HFFc6 (cell line): ENCODE data around the gene DSC2. TPM values are rescaled to one million over a fixed set of nuclear protein-coding genes. Genes with fewer than 3 reads are reported as not detected.

Source experiments
- DNase-seq: peaks from one replicate; pipeline ENCODE4 v3.0.0-alpha.2; 2018
- H3K27ac Mint-ChIP-seq: 2 replicates; pipeline ENCODE4 v1.8.0; 2020; ENCODE audit warnings: mild to moderate bottlenecking, mixed read lengths
- H3K27me3 Mint-ChIP-seq: 2 replicates; pipeline ENCODE4 v1.8.0; 2021; ENCODE audit warnings: mild to moderate bottlenecking, moderate library complexity, mixed read lengths; ENCODE audit not compliant: insufficient read depth
- H3K36me3 Mint-ChIP-seq: 2 replicates; pipeline ENCODE4 v1.8.0; 2021; ENCODE audit warnings: low read depth, mixed read lengths
- H3K4me1 Mint-ChIP-seq: 2 replicates; pipeline ENCODE4 v1.8.0; 2020; ENCODE audit warnings: low read depth, mixed read lengths
- H3K4me3 Mint-ChIP-seq: 2 replicates; pipeline ENCODE4 v1.8.0; 2020; ENCODE audit warnings: mild to moderate bottlenecking, moderate library complexity, mixed read lengths
- H3K9me3 Mint-ChIP-seq: 2 replicates; pipeline ENCODE4 v1.8.0; 2020; ENCODE audit warnings: mild to moderate bottlenecking, mixed read lengths
- CTCF ChIP-seq: fragments of 200-600 bp; sonication (generic); IDR thresholded peaks from 2 replicates; pipeline ENCODE4 v1.5.0; 2021; ENCODE audit warnings: antibody characterized with exemption, mild to moderate bottlenecking
- total RNA-seq, 6 experiments: library from RNA; stranded (reverse); fragmentation: NEBNext Ultra II Directional; extraction: Animal tissue kit (Norgen Biotek cat#: 25700); gene quantifications; 2 replicates in 1 of 6; 3 replicates in 5 of 6; pipeline ENCODE4 v1.2.3, GENCODE V29; 2021

DSC2 gene
- total RNA-seq, 6 experiments from 2014 or later, result not detected

GRCh38 chr18:31064130-31064529, 38.1 kb downstream of the DSC2 start:
- no peak overlapping the region for H3K27ac Mint-ChIP-seq
- H3K36me3 Mint-ChIP-seq, result no peaks in the 10 kb centered on the region; the same call in 1 of the 2 replicates
- H3K4me3 Mint-ChIP-seq, result no peak overlapping the region
- no peaks in the 10 kb centered on the region for H3K4me1 Mint-ChIP-seq
- DNase-seq, result no peak
- no peak for TF ChIP-seq CTCF
- H3K27me3 Mint-ChIP-seq, result peaks cover 1% of the 10 kb centered on the region; the same call in 1 of the 2 replicates
- H3K9me3 Mint-ChIP-seq, result peaks cover 34% of the 10 kb centered on the region

- no peaks in the 10 kb centered on the region; the same call in 1 of the 2 replicates for H3K36me3 Mint-ChIP-seq
- DNase-seq, result no peak
- peaks cover 34% of the 10 kb centered on the region for H3K9me3 Mint-ChIP-seq
- no peak overlapping the region for H3K27ac Mint-ChIP-seq
- H3K4me3 Mint-ChIP-seq, result no peak overlapping the region
- no peaks in the 10 kb centered on the region for H3K4me1 Mint-ChIP-seq
- no peak for TF ChIP-seq CTCF
- peaks cover 1% of the 10 kb centered on the region; the same call in 1 of the 2 replicates for H3K27me3 Mint-ChIP-seq
Observed at GRCh38 chr18:31061945-31062344, 40.3 kb downstream of the DSC2 start.

GRCh38 chr18:31058897-31059296, 43.3 kb downstream of the DSC2 start:
- no peak for TF ChIP-seq CTCF
- Mint-ChIP-seq H3K9me3 (peaks cover 26% of the 10 kb centered on the region), H3K36me3 (no peaks in the 10 kb centered on the region; the same call in 1 of the 2 replicates), H3K27me3 (peaks cover 1% of the 10 kb centered on the region; the same call in 1 of the 2 replicates), H3K27ac (no peak overlapping the region), H3K4me1 (no peaks in the 10 kb centered on the region), H3K4me3 (no peak overlapping the region)
- DNase-seq, result no peak

- H3K4me3 Mint-ChIP-seq, result no peak overlapping the region
- H3K27ac Mint-ChIP-seq, result no peak overlapping the region
- DNase-seq, result no peak
- TF ChIP-seq CTCF, result no peak
- no peaks in the 10 kb centered on the region for H3K36me3 Mint-ChIP-seq
- H3K27me3 Mint-ChIP-seq, result peaks cover 1% of the 10 kb centered on the region; the same call in 1 of the 2 replicates
- no peaks in the 10 kb centered on the region for H3K4me1 Mint-ChIP-seq
- H3K9me3 Mint-ChIP-seq, result peaks cover 24% of the 10 kb centered on the region
Observed at GRCh38 chr18:31057917-31058316, 44.3 kb downstream of the DSC2 start.

- Mint-ChIP-seq H3K4me3 (no peak overlapping the region), H3K27me3 (peaks cover 1% of the 10 kb centered on the region; the same call in 1 of the 2 replicates), H3K4me1 (no peaks in the 10 kb centered on the region), H3K27ac (no peak overlapping the region), H3K9me3 (peaks cover 27% of the 10 kb centered on the region), H3K36me3 (no peaks in the 10 kb centered on the region)
- TF ChIP-seq CTCF, result no peak
- no peak for DNase-seq
Observed at GRCh38 chr18:31057051-31057450, 45.2 kb downstream of the DSC2 start.

GRCh38 chr18:31056296-31056695, 45.9 kb downstream of the DSC2 start:
- peaks cover 1% of the 10 kb centered on the region; the same call in 1 of the 2 replicates for H3K27me3 Mint-ChIP-seq
- no peaks in the 10 kb centered on the region for H3K36me3 Mint-ChIP-seq
- TF ChIP-seq CTCF, result no peak
- H3K4me3 Mint-ChIP-seq, result no peak overlapping the region
- no peaks in the 10 kb centered on the region for H3K4me1 Mint-ChIP-seq
- no peak overlapping the region for H3K27ac Mint-ChIP-seq
- peaks cover 32% of the 10 kb centered on the region for H3K9me3 Mint-ChIP-seq
- DNase-seq, result no peak
